HL-60 (cell line): ENCODE results near the gene COX20.

ENCODE experiments used
- CTCF ChIP-seq: IDR thresholded peaks from one replicate; pipeline ENCODE4 v1.5.1; 2011; ENCODE audit warnings: low read length, control low read depth, inconsistent platforms; ENCODE audit not compliant: insufficient read depth
- POLR2AphosphoS5 ChIP-seq: IDR thresholded peaks from 2 replicates; pipeline ENCODE4 v1.6.1; 2012; ENCODE audit warnings: low read depth

DNA sequence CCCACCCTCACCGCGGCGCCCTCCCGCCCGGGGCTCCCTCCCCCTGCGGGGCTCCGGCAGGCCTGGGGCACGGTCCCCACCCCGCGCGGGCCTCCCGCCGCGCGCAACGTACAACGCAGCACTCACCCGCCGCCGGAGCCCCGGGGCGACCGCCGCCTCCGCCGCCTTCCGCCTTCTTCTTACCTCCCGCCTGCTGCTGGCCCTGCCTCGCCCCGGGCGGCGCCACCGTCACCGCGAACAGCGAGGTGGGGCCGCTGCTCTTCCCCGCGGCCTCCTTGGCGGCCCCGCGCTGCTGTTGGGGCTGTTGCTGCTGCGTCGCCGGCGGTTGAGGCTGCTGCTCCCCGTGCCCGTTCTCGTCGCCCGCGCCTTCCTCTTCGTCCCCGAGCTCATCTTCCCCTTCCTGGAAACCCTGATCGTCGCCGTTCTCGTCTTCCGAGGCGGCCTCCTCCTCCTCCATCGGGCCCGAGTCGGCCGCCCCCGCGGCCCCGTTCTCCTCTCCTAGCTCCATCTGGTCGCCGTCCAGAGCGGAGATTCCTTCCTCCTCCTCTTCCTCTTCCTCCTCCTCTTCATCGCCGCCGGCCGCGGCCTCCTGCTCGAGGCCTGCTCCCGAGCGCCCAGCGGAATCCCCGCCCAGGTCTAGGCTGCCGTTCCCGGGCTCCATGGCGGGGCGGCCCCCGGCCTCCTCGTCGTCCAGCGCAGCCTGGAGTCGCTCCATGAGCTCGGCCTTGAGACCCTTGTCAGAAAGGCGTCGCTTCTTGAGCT is 28.2 kb downstream of the COX20 start:
- no peak for TF ChIP-seq CTCF
- peak; percentile 3; the same call in 1 of the 2 replicates for TF ChIP-seq POLR2AphosphoS5
